ENCODE results near the gene GADD45GIP1.

GADD45GIP1 gene

GRCh38 chr19:12946731-12947496 is 10.1 kb downstream of the GADD45GIP1 start:
- Histone ChIP-seq H4K20me1 (ENCODE audit: control insufficient read depth, insufficient read depth, low read depth, low read length) (no peaks in the 10 kb centered on the region), H3K9me2 (replicated peaks; ENCODE audit: control insufficient read depth, low read length) (no peaks in the 10 kb centered on the region), H3K36me3 (ENCODE audit: control insufficient read depth, low read length) (peaks cover 91% of the 10 kb centered on the region), H3K27me3 (ENCODE audit: control insufficient read depth, low read length) (no peaks in the 10 kb centered on the region), H3K4me1 (ENCODE audit: control insufficient read depth, low read length) (peaks cover 39% of the 10 kb centered on the region), H3K9me3 (ENCODE audit: control insufficient read depth, insufficient read depth, low read length) (no peaks in the 10 kb centered on the region), H3K79me2 (ENCODE audit: control insufficient read depth, low read length) (peaks cover 46% of the 10 kb centered on the region), H3K4me2 (ENCODE audit: low read length) (peak overlapping the region; percentile 86), H3K27ac (ENCODE audit: low read depth, low read length) (peak overlapping the region; percentile 76), H3K4me3 (ENCODE audit: low read length) (peak overlapping the region; percentile 86), H3F3A (ENCODE audit: control insufficient read depth, insufficient read depth) (peaks cover 35% of the 10 kb centered on the region)
- no peak for TF ChIP-seq EZH2phosphoT487 (IDR thresholded peaks at IDR 0.05; ENCODE audit: borderline replicate concordance, low read length)
- TF ChIP-seq, protein P1, sequence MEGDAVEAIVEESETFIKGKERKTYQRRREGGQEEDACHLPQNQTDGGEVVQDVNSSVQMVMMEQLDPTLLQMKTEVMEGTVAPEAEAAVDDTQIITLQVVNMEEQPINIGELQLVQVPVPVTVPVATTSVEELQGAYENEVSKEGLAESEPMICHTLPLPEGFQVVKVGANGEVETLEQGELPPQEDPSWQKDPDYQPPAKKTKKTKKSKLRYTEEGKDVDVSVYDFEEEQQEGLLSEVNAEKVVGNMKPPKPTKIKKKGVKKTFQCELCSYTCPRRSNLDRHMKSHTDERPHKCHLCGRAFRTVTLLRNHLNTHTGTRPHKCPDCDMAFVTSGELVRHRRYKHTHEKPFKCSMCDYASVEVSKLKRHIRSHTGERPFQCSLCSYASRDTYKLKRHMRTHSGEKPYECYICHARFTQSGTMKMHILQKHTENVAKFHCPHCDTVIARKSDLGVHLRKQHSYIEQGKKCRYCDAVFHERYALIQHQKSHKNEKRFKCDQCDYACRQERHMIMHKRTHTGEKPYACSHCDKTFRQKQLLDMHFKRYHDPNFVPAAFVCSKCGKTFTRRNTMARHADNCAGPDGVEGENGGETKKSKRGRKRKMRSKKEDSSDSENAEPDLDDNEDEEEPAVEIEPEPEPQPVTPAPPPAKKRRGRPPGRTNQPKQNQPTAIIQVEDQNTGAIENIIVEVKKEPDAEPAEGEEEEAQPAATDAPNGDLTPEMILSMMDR (IDR thresholded peaks at IDR 0.05; ENCODE audit: low read depth, low read length, poor library complexity, severe bottlenecking), result no peak

- no peaks in the 10 kb centered on the region for H3K9me3 ChIP-seq (ENCODE audit: control insufficient read depth, insufficient read depth, low read length)
- H3K4me3 ChIP-seq (ENCODE audit: low read length), result peak overlapping the region; percentile 86
- peak overlapping the region; percentile 86 for H3K4me2 ChIP-seq (ENCODE audit: low read length)
- H4K20me1 ChIP-seq (ENCODE audit: control insufficient read depth, insufficient read depth, low read depth, low read length), result no peaks in the 10 kb centered on the region
- TF ChIP-seq, protein P1 (IDR thresholded peaks at IDR 0.05; ENCODE audit: low read depth, low read length, poor library complexity, severe bottlenecking), result no peak
- TF ChIP-seq EZH2phosphoT487 (IDR thresholded peaks at IDR 0.05; ENCODE audit: borderline replicate concordance, low read length), result no peak
- peaks cover 49% of the 10 kb centered on the region for H3K79me2 ChIP-seq (ENCODE audit: control insufficient read depth, low read length)
- no peaks in the 10 kb centered on the region for H3K27me3 ChIP-seq (ENCODE audit: control insufficient read depth, low read length)
- peaks cover 40% of the 10 kb centered on the region for H3F3A ChIP-seq (ENCODE audit: control insufficient read depth, insufficient read depth)
- peaks cover 92% of the 10 kb centered on the region for H3K36me3 ChIP-seq (ENCODE audit: control insufficient read depth, low read length)
- peak overlapping the region; percentile 76 for H3K27ac ChIP-seq (ENCODE audit: low read depth, low read length)
- H3K9me2 ChIP-seq (replicated peaks; ENCODE audit: control insufficient read depth, low read length), result no peaks in the 10 kb centered on the region
- peaks cover 46% of the 10 kb centered on the region for H3K4me1 ChIP-seq (ENCODE audit: control insufficient read depth, low read length)
Measured at GRCh38 chr19:12946092-12946721, 10.8 kb downstream of the GADD45GIP1 start.

- peaks cover 47% of the 10 kb centered on the region for H3F3A ChIP-seq (ENCODE audit: control insufficient read depth, insufficient read depth)
- peaks cover 92% of the 10 kb centered on the region for H3K36me3 ChIP-seq (ENCODE audit: control insufficient read depth, low read length)
- H3K4me3 ChIP-seq (ENCODE audit: low read length), result peak within 1 kb of the TSS; percentile 86
- H3K79me2 ChIP-seq (ENCODE audit: control insufficient read depth, low read length), result peaks cover 55% of the 10 kb centered on the region
- peaks cover 52% of the 10 kb centered on the region for H3K4me1 ChIP-seq (ENCODE audit: control insufficient read depth, low read length)
- peak within 1 kb of the TSS; percentile 86 for H3K4me2 ChIP-seq (ENCODE audit: low read length)
- H3K9me2 ChIP-seq (replicated peaks; ENCODE audit: control insufficient read depth, low read length), result no peaks in the 10 kb centered on the region
- H3K27me3 ChIP-seq (ENCODE audit: control insufficient read depth, low read length), result no peaks in the 10 kb centered on the region
- TF ChIP-seq EZH2phosphoT487 (IDR thresholded peaks at IDR 0.05; ENCODE audit: borderline replicate concordance, low read length), result no peak
- TF ChIP-seq, protein P1 (IDR thresholded peaks at IDR 0.05; ENCODE audit: low read depth, low read length, poor library complexity, severe bottlenecking), result no peak
- H3K9me3 ChIP-seq (ENCODE audit: control insufficient read depth, insufficient read depth, low read length), result no peaks in the 10 kb centered on the region
- peaks cover 3% of the 10 kb centered on the region for H4K20me1 ChIP-seq (ENCODE audit: control insufficient read depth, insufficient read depth, low read depth, low read length)
- H3K27ac ChIP-seq (ENCODE audit: low read depth, low read length), result peak within 1 kb of the TSS; percentile 76
Measured at GRCh38 chr19:12945479-12946091, 11.4 kb downstream of the GADD45GIP1 start, which contains the start of gene RAD23A. Gene RAD23A (plus strand): TSS chr19:12945862. CDS start chr19:12945949, 87 bp downstream.
